H9 (cell line): ENCODE results near the gene PM20D1. TPM values are rescaled to one million over a fixed set of nuclear protein-coding genes. Genes with fewer than 3 reads are reported as not detected.

Experiments
- DNase-seq: peaks from one replicate; pipeline ENCODE4 v3.0.0-alpha.2; 2017
- H2AFZ ChIP-seq: one replicate; pipeline ENCODE4 v1.6.1; 2013; ENCODE audit warnings: mild to moderate bottlenecking, low read length, control low read depth, moderate library complexity
- H2AK5ac ChIP-seq: 2 replicates; pipeline ENCODE4 v1.6.1; 2013; ENCODE audit warnings: low read length, control low read depth, mixed read lengths; ENCODE audit not compliant: insufficient read length
- H2BK120ac ChIP-seq: one replicate; pipeline ENCODE4 v1.6.1; 2013; ENCODE audit warnings: low read depth, mild to moderate bottlenecking, low read length, control low read depth, inconsistent platforms; ENCODE audit not compliant: poor library complexity, severe bottlenecking
- H2BK12ac ChIP-seq: 2 replicates; pipeline ENCODE4 v1.6.1; 2013; ENCODE audit warnings: low read length, control low read depth, mixed read lengths, low read depth; ENCODE audit not compliant: insufficient read length
- H2BK15ac ChIP-seq: 2 replicates; pipeline ENCODE4 v1.6.1; 2013; ENCODE audit warnings: low read depth, low read length, control low read depth
- H2BK20ac ChIP-seq: one replicate; pipeline ENCODE4 v1.6.1; 2013; ENCODE audit warnings: low read depth, mild to moderate bottlenecking, low read length, control low read depth, inconsistent platforms; ENCODE audit not compliant: poor library complexity, severe bottlenecking
- H2BK5ac ChIP-seq: 2 replicates; pipeline ENCODE4 v1.6.1; 2013; ENCODE audit warnings: low read length, control low read depth, mixed read lengths; ENCODE audit not compliant: insufficient read length
- H3K14ac ChIP-seq: 2 replicates; pipeline ENCODE4 v1.6.1; 2013; ENCODE audit warnings: low read length, control low read depth; ENCODE audit not compliant: insufficient read depth
- H3K18ac ChIP-seq: 2 replicates; pipeline ENCODE4 v1.6.1; 2013; ENCODE audit warnings: low read depth, mild to moderate bottlenecking, mixed read lengths, low read length, control low read depth; ENCODE audit not compliant: insufficient read length
- H3K23ac ChIP-seq: 2 replicates; pipeline ENCODE4 v1.6.1; 2013; ENCODE audit warnings: low read length, control low read depth, mixed read lengths, low read depth; ENCODE audit not compliant: insufficient read length
- H3K23me2 ChIP-seq: 2 replicates; pipeline ENCODE4 v1.6.1; 2013; ENCODE audit warnings: low read depth, mild to moderate bottlenecking, mixed read lengths, low read length, control low read depth; ENCODE audit not compliant: insufficient read length, poor library complexity, severe bottlenecking
- H3K27ac ChIP-seq: 2 replicates; pipeline ENCODE4 v1.5.1; 2013; ENCODE audit warnings: low read length, control low read depth, mixed read lengths, low read depth; ENCODE audit not compliant: insufficient read length
- H3K27me3 ChIP-seq: 2 replicates; pipeline ENCODE4 v1.6.1; 2013; ENCODE audit warnings: low read length, control low read depth, inconsistent platforms; ENCODE audit not compliant: insufficient read depth
- H3K4ac ChIP-seq: 2 replicates; pipeline ENCODE4 v1.6.1; 2013; ENCODE audit warnings: low read depth, mild to moderate bottlenecking, control low read depth, inconsistent platforms, low read length, moderate library complexity
- H3K4me1 ChIP-seq: 2 replicates; pipeline ENCODE4 v1.6.1; 2013; ENCODE audit warnings: low read length, control low read depth, inconsistent platforms; ENCODE audit not compliant: insufficient read depth
- H3K4me2 ChIP-seq: 2 replicates; pipeline ENCODE4 v1.6.1; 2013; ENCODE audit warnings: low read length, control low read depth, mixed read lengths; ENCODE audit not compliant: insufficient read length, insufficient read depth
- H3K56ac ChIP-seq: 2 replicates; pipeline ENCODE4 v1.6.1; 2013; ENCODE audit warnings: low read depth, mild to moderate bottlenecking, mixed read lengths, low read length, control low read depth; ENCODE audit not compliant: insufficient read length
- H3K79me1 ChIP-seq: 2 replicates; pipeline ENCODE4 v1.6.1; 2013; ENCODE audit warnings: low read depth, mild to moderate bottlenecking, moderate library complexity, low read length, control low read depth, inconsistent platforms; ENCODE audit not compliant: insufficient read depth, poor library complexity, severe bottlenecking
- H3K79me2 ChIP-seq: 2 replicates; pipeline ENCODE4 v1.6.1; 2013; ENCODE audit warnings: low read length, control low read depth, inconsistent platforms; ENCODE audit not compliant: insufficient read depth
- H3K9ac ChIP-seq: 2 replicates; pipeline ENCODE4 v1.6.1; 2013; ENCODE audit warnings: low read length, control low read depth, mixed read lengths; ENCODE audit not compliant: insufficient read length; ENCODE audit errors: extremely low read depth
- H3K9me3 ChIP-seq: one replicate; pipeline ENCODE4 v1.6.1; 2013; ENCODE audit warnings: low read depth, low read length, inconsistent platforms; ENCODE audit not compliant: control insufficient read depth
- H3T11ph ChIP-seq: one replicate; pipeline ENCODE4 v1.6.1; 2013; ENCODE audit warnings: mild to moderate bottlenecking, low read length, control low read depth, inconsistent platforms
- H4K20me1 ChIP-seq: one replicate; pipeline ENCODE4 v1.6.1; 2013; ENCODE audit not compliant: control insufficient read depth, insufficient read length, insufficient read depth
- H4K5ac ChIP-seq: 2 replicates; pipeline ENCODE4 v1.6.1; 2013; ENCODE audit warnings: low read depth, mild to moderate bottlenecking, mixed read lengths, low read length, control low read depth; ENCODE audit not compliant: insufficient read length
- H4K8ac ChIP-seq: replicated peaks from 2 replicates; pipeline ENCODE4 v1.6.1; 2013; ENCODE audit warnings: low read length, control low read depth, mixed read lengths, low read depth; ENCODE audit not compliant: insufficient read length
- H4K91ac ChIP-seq: 2 replicates; pipeline ENCODE4 v1.6.1; 2013; ENCODE audit warnings: low read depth, mild to moderate bottlenecking, moderate library complexity, mixed read lengths, low read length, control low read depth; ENCODE audit not compliant: insufficient read length
- H3K27ac Mint-ChIP-seq, 3 experiments: 2 replicates in 2 of 3; 3 replicates in 1 of 3; pipeline ENCODE4 v1.8.0; 2020 to 2021; ENCODE audit warnings: mixed read lengths in 3 of 3, mild to moderate bottlenecking in 1 of 3, moderate library complexity in 1 of 3
- H3K27me3 Mint-ChIP-seq: 2 replicates; pipeline ENCODE4 v1.8.0; 2021; ENCODE audit warnings: low read depth, mild to moderate bottlenecking, moderate library complexity, mixed read lengths
- H3K36me3 Mint-ChIP-seq, 3 experiments: 2 replicates in 2 of 3; 3 replicates in 1 of 3; pipeline ENCODE4 v1.8.0; 2020 to 2021; ENCODE audit warnings: low read depth in 3 of 3, mixed read lengths in 3 of 3; ENCODE audit not compliant: insufficient read depth in 1 of 3
- H3K4me1 Mint-ChIP-seq, 2 experiments: 2 replicates each; pipeline ENCODE4 v1.8.0; 2020; ENCODE audit warnings: mixed read lengths in 2 of 2
- H3K4me3 Mint-ChIP-seq, 2 experiments: 2 replicates in 1 of 2; 3 replicates in 1 of 2; pipeline ENCODE4 v1.8.0; 2020 to 2021; ENCODE audit warnings: mild to moderate bottlenecking in 2 of 2, mixed read lengths in 2 of 2, moderate library complexity in 1 of 2
- H3K9me3 Mint-ChIP-seq, 2 experiments: 2 replicates in 1 of 2; 3 replicates in 1 of 2; pipeline ENCODE4 v1.8.0; 2020; ENCODE audit warnings: mild to moderate bottlenecking in 2 of 2, mixed read lengths in 2 of 2, moderate library complexity in 1 of 2
- CTCF ChIP-seq: fragments of 200-600 bp; sonication (generic); conservative IDR thresholded peaks from 3 replicates; pipeline ENCODE4 v1.8.0; 2021; ENCODE audit warnings: antibody characterized with exemption, mild to moderate bottlenecking
- WGBS: extraction: QIAGEN DNeasy Blood & Tissue Kit; methylation state at CpG from one replicate; pipeline ENCODE4 v1.1.7; 2013; ENCODE audit warnings: missing lambda C conversion rate, low lambda C conversion rate, mixed read lengths; ENCODE audit not compliant: insufficient read length; ENCODE audit errors: extremely low coverage; 5-methylcytosine and 5-hydroxymethylcytosine counted together
- total RNA-seq: library from RNA; stranded (reverse); gene quantifications from 2 replicates; pipeline ENCODE4 v1.2.1, GENCODE V29; 2021

PM20D1 gene
- total RNA-seq, 1 experiment from 2014 or later = not detected

- no peak for TF ChIP-seq CTCF
Observed at GRCh38 chr1:205842229-205842628, 7.7 kb downstream of the PM20D1 start.

More at GRCh38 chr1:205842229-205842628, 7.7 kb downstream of the PM20D1 start:
- no peak overlapping the region for H3T11ph ChIP-seq
- no peaks in the 10 kb centered on the region for H3K79me1 ChIP-seq
- no peaks in the 10 kb centered on the region for H3K27me3 Mint-ChIP-seq
- no peak for DNase-seq
- peaks cover 6 to 8% of the 10 kb centered on the region in 2 experiments for H3K4me1 Mint-ChIP-seq
- H4K20me1 ChIP-seq = no peaks in the 10 kb centered on the region
- H3K36me3 Mint-ChIP-seq = no peaks in the 10 kb centered on the region; a peak in 1 of 7 replicates
- no peaks in the 10 kb centered on the region for H3K79me2 ChIP-seq
- no peak overlapping the region for H4K5ac ChIP-seq
- H3K4ac ChIP-seq = no peak overlapping the region
- H3K23ac ChIP-seq = no peak overlapping the region
- no peaks in the 10 kb centered on the region for H3K23me2 ChIP-seq
- WGBS = no CpG with 5 or more reads among the region's 2 CpGs
- no peaks in the 10 kb centered on the region for H3K9me3 Mint-ChIP-seq
- no peaks in the 10 kb centered on the region; the same call in 1 of the 2 replicates for H3K4me1 ChIP-seq
- H2AFZ ChIP-seq = no peak overlapping the region
- no peak overlapping the region for H4K91ac ChIP-seq
- no peaks in the 10 kb centered on the region for H3K9me3 ChIP-seq
- H2BK15ac ChIP-seq = no peak overlapping the region
- no peaks in the 10 kb centered on the region for H3K27me3 ChIP-seq
- no peak overlapping the region for H2BK12ac ChIP-seq
- H2BK120ac ChIP-seq = no peak overlapping the region
- H3K9ac ChIP-seq = no peak overlapping the region
- no peak overlapping the region for H3K56ac ChIP-seq
- no peak overlapping the region for H3K27ac ChIP-seq
- no peak overlapping the region for H3K14ac ChIP-seq
- no peak overlapping the region for H2AK5ac ChIP-seq
- H4K8ac ChIP-seq = no peak overlapping the region
- H2BK20ac ChIP-seq = no peak overlapping the region
- H2BK5ac ChIP-seq = no peak overlapping the region
- H3K4me2 ChIP-seq = no peak overlapping the region
- no peak overlapping the region for H3K27ac Mint-ChIP-seq
- H3K4me3 Mint-ChIP-seq = no peak overlapping the region
- no peak overlapping the region for H3K18ac ChIP-seq
